Stimulated activated CD4-positive, alpha-beta T cell treated with anti-CD3 and anti-CD28 coated beads, TNF-alpha, amount 100 ng/mL, for 24 hours (primary cell): ENCODE measurements around the gene SHROOM3.

Experiments used
- DNase-seq, 3 experiments: peaks; one replicate each; pipeline ENCODE4 v3.0.0-alpha.2; 2020; ENCODE audit warnings: low read depth in 3 of 3

Gene SHROOM3

DNA sequence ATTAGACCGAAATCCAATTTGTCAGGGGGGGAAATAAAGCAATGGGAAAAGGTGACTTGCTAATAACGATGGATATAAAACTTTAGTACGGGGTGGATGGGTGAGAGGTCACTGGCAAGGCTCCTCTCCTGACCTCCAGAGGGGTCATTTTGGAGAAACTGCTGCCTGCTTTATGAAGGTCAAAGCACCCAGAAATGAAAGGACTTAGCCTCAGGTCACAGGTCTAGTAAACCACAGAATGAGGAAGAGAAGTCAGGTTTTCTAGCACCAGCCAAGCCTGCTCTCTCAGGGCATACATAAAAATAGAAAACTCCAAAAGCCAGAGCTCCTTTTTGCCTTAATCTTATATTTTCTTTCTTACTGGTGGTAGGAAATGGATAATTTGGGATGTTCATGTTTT, 134.2 kb downstream of the SHROOM3 start:
- no peak for DNase-seq

DNA sequence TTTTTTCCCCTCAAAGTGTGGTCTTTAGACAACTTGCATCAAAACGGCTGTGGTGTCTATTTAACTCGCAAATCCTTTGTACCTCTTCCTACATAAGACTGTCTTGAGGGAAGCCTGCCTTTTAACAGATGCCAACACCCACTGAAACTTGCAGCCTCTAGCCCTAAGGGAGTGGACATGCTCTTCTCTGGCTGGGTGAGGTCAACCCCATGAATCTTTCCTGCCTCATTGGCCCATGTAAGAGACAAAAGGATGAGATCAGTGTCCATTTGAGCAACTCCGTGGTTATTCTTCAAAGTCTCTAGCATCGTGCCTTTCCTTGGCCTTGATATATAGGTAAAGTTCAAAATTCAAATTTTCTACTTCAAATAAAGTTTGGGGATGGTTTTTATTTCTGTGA, 134.7 kb downstream of the SHROOM3 start:
- DNase-seq: no peak

DNA sequence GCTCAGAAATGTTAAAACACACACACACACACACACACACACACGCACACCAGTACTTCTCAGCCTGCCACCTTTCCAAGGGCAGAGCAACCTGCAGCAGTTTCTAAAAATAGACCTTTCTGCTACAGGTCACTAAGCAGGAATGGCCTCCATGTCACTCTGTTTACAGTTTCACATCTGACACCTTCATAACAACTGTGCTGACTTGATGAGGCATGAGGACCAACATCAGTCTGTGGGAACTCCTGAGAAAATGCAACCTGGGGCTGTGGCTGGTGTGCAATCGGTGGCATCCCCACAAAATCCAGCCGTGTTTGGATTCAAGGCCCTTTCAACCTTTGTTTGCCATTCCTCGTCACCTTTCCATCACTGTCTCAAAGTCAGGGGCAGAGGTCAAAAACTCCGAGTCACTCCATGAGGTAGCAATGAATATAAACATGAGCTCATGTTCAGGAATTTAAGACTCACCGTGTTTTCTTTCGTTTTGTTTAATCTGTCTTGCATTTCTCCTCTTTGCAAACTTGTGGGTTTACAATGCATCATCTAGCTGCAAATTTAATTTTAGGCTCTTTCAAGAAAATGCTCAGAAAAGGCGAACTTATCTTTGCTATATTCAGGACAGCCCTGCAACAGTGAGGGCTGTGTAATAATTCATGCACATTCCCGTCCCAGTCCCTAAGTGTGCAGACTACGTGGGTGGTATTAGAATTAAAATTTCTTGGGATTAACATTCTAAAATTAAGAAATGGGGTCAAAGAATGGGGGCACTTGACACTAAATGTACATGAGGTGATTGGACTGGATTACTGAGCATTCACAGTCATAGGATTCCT, 135.3 kb downstream of the SHROOM3 start:
- DNase-seq: no peak

DNA sequence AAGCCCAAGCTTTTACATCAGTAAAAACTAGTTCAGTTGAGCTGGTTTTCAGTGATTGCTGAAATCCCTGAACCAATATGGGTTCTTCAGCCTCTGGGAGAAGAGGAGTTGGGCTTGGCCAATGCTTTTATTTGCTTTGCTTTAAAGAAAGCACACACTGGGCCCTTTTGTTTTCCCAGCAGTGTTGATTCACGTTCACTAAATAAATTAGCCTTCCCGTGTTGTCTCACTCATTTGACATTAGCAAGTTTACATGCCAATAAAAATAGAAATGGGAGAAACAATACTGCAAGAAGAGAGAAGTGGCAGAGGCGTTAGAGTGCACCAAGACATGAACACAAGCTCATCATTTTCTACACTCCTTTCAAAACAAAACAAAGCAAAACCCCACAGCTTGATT, 136.2 kb downstream of the SHROOM3 start:
- DNase-seq: no peak

DNA sequence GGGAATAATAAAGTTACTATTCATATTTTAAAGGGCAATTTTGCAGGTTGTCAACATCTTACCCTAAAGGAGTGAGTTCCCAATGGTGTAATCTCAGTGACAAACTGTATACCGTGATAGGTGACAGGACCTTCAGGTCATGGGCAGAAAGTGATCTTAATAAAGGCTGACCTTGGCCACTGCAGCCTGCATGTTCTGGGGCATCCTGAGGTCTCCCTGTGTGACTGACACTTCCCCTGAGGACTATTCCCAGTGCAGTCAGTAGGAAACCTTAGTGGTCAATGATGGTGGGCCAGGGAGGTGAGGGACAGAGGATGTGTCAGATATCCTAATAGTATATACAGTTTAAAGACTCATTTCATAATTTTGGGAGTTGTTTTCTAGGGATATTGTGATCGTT, 137.2 kb downstream of the SHROOM3 start:
- DNase-seq: no peak

DNA sequence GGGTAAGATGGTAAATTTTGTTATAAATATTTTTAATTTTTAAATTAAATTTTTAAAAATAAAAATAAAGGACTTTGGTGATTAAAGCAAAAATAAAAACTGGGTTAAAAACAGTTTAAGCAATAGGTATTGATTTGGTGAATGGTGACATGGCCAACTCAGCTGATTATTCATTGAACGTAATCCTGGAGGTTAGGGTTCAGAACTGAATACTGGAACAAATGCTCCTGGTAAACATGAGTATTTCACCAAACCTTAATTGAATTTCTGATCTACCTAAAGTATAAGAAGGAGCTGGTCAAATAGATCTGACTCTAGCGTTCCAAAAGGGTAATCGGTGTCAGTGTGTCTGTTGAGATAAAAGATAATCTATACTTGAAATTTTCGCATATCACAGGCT, 141.8 kb downstream of the SHROOM3 start:
- no peak for DNase-seq

DNA sequence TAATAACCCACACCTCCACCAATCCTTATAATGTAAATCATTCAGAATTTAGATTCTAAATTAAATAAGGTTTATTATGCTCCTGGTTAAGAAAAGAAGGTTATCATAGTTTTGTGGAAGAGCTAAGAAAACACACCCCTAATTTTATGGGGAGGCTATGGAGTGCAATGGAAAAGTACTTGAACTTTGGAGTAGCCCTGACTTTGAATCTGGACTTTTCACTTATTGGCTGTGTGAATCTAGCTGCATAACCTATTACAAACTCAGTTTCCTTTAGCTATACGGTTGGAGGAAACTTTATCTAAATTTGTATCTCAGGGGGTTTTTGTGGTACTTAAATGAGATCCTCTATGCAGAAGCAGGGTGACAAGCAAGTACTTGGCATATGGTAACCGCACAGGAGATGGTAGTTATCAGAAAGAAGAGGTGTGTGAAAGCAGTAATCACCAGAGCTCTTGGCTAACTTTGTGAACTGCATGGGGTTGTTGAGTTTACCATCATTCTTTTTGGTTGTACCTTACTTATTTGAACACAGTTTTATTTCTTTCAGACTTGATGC, 143.1 kb downstream of the SHROOM3 start:
- DNase-seq: no peak

DNA sequence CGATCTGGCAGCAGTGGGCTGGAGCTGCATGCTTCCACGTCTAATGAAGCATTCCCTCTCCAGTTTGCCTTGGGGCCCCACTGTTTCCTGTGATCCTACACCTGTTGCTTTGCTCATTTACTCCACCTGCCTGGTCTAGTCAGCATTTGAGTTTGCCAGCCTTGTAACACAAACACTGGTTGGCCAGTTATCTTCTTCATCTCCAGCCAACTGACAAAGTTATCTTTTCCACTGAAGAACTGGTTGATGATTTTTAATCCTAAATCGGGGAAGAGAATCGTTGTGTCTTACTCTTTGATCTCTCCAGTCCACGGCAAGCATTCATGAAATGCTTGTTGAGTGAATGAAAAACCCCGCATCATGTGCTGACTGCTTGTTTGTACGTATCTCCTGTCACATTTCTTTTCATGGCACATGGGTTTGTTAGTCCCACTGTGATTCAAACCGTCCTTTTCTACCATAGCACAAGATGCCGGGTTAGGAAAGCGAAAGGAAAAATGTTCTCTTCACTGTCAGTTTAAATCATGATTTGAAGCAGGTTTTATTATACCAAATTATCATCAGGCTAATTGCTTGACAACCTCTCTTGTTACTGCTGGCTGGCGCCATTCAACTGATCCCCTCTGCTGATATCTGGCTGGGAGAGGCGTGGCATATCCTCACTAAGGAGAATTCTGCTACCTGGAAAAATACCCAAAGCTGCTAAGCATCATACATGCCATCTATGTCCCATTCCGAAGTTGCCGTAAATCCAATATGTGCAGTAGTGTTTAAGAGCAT, 144.8 kb downstream of the SHROOM3 start:
- no peak for DNase-seq

DNA sequence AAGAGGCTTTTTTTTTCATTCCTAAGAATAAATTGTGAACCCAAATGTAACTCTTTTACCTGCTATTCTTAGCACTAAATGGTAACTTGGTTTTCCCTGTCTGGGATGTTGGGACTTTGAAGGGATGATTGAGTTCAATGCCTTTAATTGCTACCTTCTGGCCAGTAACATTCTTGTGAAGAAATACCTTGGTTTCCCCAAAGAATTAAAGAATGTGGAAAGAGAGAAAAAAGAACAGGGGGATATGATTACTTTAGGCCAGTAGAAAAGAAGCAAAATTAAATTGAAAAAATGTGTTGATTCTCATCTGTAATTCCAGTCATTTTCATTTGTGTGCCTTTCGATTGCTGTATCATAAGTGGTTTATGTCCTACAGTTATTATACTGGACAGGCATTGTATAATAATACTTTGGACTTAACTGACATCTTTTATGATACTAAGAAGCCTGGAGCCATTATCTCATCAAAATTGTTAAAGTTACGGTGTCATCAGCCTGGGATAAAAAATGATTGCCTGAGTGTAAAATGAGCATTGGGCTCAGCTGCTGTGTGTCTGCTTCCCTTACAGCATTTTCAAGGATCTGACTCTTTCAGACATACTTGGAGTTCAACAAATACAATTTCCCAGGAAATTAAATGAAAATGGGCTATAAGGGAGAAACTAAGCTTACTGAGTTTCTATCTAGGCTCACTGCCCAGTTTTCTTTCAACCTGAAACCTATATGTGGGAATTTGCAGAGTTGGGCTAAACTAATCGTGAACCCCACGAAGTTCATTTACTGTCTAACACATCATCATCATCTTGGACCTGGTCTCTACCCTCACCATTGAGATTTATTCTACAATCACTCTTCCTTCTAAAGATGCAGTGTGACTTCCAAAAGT, 146.3 kb downstream of the SHROOM3 start:
- no peak for DNase-seq

DNA sequence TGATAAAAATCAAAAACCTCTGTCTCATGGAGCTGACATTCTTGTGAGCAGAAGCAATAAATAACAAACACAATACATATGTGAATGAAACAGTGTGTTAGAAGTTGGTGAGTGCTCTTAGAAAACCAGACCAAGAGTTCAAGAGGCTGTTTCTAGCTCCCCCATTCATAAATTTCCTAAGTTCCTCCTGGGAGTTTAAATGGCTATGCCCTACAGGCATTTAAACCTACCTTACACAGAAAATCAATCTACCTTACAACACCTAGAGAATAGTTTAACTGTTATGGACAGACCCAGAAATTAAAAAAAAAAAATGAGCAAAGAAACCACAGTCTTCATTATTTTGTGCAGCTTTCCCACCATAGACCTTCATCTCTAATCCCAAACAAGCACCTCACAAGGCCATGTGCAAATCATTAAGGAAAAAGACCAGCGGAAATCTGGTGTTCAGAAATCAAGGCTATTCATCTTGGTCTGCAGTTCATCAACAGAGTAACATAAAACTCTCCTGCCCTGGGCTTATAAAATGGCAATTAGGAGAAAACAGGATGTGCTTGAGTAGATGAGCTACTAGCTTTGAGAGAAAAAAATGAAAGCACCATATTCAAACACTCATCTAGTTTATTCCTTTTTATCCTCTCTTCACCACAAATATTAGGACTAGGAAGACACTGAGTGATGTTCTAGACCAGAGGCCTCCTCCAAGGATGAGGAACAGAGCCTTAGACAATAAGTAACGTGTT, 147.2 kb downstream of the SHROOM3 start:
- no peak for DNase-seq

DNA sequence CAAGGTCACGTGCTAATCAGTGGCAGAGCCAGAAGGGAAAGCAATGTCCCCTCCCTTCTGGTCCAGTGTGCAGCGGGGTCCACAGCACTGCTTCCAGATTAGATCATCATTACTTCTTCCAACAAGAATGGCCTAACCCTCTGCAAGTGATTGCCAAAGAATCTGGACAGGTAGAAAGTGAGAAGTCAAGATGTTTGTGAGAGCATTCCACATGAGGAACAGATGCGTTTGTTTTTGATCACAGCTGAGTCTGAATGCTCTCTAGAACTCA, 147.7 kb downstream of the SHROOM3 start:
- DNase-seq: no peak

DNA sequence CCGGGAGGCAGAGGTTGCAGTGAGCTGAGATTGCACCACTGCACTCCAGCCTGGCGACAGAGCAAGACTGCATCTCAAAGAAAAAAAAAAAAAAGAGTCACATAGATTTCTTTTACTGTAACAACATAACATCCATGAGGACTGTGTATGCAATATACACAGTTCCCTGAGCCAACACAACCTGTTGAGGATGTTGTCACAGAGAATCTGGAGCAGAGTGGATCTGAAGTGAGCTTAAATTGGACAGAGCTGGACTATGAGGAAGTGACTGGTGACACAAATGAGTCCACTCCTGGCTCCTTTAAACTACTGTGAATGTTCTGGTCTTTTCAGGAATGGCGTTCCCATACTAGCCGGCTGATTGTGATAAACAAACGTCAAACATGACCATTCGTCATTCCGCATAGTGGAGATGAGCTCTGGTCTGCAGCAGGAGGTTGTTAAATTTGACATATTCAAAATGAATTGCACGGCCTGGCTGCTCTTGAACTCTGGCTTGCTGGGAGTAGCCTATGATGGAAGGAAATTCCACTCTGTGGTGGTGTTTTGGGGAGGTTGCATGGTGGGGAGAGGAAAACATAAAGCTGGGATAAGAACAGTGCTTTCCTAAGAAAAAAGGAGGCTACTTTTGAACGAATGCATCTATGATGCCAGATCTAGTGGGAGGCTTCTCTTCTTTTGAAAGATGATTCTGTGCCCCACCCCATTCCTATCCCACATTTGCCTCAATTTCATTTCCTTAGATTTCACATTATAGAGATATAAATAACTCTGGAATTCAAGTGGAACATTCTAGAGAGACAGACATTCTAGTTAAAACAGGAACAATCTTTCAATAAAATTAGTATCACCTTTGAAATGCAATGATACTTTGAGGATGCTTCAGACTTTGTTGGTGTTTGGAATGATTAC, 149.5 kb downstream of the SHROOM3 start:
- no peak for DNase-seq

DNA sequence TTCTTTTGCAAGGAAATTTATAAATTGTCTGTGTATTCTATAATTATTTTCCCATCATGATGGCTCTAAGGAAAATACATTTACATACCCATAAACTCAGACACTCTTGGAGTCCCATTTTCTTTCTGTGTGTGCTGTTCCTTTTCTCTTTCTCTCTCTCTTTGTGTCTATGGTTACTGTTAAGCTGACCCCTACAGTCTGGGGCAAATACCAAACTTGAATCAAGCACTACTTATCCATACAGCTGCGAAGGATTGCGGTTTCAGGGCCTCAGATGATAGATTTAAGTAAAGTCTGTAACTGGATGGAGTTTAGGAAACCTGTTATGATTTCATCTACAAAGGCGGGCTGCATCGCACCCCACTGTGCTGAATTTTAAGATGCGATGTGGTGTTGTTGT, 150.2 kb downstream of the SHROOM3 start:
- DNase-seq: no peak

DNA sequence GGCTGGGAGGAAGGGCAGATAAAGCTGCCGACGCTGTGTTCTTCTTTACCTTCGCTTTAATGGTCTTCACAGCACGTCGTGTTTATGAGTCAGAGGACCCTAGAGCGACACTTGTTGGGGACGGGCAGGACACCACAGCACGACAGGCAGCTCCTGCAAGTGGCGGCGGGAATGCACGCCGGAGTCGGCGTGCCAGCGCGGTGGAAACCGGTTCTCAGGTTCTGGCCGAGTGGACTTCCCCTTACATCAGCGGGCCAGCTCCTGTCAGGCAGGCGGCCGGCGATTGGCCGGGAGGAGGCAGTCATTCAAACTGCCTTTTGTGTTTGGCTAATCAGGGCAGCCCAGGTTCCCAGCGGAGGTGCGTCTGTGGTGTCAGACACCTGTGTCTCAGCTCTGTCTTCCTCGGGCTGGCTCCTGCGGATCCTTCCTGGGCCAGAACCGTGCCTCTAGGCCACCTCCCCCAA, 150.9 kb downstream of the SHROOM3 start:
- peak in 1 of 3 experiments; percentile 6 for DNase-seq

DNA sequence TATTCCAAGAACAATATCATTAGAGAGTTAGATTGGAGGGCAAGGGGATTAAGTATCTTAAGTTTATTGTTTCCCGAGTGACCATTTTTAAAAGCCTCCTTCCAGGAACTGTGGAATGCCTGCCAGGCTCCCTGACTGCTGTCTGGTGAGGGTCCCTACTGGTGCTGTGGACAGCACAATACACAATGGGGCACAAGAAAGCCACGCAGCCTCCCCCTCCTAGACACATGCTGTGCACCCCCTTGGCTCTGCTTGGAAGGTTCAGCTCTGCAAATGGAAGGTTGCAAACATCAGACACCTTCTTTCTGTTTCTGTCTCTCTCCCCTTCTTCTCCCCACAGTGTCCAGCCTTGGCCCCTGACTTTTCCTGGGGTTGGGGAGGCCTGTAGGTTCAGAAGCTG, 153.2 kb downstream of the SHROOM3 start:
- no peak for DNase-seq

DNA sequence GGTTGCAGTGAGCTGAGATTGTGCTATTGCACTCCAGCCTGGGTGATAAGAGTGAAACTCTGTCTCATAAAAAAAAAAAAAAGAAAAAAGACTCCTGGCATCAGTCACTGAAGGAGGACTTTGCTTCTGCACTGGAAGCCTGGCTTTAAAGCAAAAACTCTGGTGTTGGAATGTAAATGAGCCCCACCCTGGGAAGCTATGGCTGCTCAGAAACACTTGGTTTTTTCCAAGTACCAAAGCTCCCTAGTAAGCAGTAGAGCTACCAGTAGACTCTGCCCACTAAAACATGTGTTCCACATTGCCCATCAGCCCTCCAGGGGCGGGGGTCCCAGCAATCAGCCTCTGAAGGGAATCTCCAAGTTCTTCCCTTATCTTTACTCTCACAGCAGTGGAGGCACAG, 154.4 kb downstream of the SHROOM3 start:
- DNase-seq: no peak

DNA sequence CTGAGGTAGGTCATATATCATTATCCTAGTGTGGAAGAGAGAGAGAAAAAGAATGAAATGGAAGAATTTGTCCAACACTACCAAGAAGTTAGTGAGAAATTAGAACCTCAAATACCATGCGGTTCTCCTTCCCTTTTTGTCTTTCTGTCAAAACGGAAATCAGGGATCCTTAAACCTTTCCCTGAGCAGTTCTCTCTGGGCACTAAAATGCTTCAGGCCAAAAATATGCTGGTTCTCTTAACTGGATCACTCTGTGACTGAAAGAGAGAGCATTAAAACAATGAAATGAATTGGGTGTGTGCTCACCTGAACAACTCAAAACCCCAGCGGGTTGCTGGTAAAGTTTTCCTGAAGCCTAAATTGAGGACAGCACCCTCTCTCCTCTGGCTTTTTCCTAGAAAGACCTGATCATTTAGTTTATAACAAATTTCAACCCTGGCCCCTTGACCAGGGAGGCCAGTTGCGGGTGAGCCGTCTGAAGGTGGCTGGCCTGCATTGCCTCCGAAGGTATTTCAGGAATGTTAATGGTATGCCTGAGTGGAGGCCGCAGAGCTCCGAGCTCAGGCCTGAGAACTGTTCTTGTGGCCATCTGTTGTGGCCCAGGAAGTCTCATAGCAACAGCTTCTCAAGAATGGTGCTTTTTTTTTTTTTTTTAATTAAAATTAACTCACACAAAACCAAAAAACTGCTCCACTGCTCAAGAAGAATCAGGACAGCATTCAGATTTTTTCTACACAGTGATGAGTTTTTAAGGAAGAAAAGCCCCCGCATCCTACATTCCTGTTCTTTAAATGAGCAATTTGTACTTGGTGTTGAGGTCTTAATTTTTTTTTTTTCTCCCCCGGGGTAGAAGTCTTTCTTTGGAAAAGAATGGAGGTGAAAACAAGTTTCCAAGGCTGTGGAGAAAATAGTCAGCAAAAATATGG, 155.1 kb downstream of the SHROOM3 start:
- DNase-seq: no peak

DNA sequence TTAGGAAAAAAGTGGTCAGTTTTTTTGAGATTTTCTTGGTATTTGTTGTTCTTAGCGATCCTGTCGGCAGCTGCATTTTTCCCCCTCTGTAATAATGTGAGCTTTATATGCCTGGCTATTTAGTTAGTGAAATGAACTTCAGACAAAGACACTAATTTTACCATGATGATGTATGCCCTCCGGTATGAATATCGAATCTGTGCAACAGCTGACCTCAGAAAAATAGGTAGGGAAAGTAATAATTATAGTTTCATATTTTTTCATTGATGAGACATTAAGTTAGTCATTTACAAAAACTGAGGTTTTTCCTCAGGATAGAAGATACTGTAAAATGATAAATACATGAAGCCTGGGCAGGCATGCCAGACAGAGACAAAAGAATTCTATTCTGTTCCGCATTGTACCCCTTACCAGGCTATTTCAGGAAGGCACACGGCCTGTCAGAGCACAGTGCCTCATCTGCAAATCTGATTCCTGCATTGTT, 155.8 kb downstream of the SHROOM3 start:
- no peak for DNase-seq

DNA sequence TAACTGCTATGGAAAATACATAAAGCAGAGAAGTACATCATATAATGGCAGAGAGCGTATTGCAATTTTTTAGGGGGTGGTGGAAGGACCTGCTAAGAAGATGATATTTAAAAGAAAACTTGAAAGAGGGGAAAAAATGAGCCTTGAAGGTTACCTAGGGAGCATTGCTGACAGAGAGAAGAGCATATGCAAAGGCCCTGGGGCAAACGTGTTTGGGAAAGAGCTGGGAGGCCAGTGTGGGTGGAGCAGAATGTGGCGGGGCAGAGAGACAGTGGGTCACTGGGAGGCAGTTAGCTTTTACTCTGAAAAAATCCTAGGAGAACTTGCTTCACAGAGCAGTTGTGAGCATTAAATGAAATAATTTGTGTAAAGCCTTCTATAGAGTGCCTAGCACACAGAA, 157.0 kb downstream of the SHROOM3 start:
- DNase-seq: no peak
